HepG2 (cell line): ENCODE results near the gene ARHGEF12. TPM values are rescaled to one million over a fixed set of nuclear protein-coding genes. Genes with fewer than 3 reads are reported as not detected.

ENCODE experiments used
- ATAC-seq: fragments of 200-7000 bp; cut with Tn5 transposase; 3 replicates; pipeline ENCODE4 v1.9.1; 2020; ENCODE audit warnings: mild to moderate bottlenecking, moderate library complexity
- BruUV-seq: library from RNA; stranded (reverse); fragments of 400-500 nt; replicated peaks from 2 replicates; lab custom pipeline; 2021; lab: Mats Ljungman, UMichigan
- CTCF ChIA-PET: fragments of 300-600 bp; formaldehyde crosslinking; extraction: SDS; loops from one replicate; lab custom pipeline; 2021; ENCODE audit warnings: low total read pairs, inconsistent platforms, low intra/inter-chr PET ratio; lab: Yijun Ruan, JAX
- POLR2A ChIA-PET: fragments of 350-600 bp; sonication (Branson Sonifier 250); formaldehyde crosslinking; loops from one replicate; lab custom pipeline; 2020; ENCODE audit warnings: antibody characterized with exemption, inconsistent platforms; lab: Yijun Ruan, JAX
- DNase-seq: peaks from one replicate; pipeline ENCODE4 v3.0.0-alpha.2; 2015; ENCODE audit warnings: low spot score
- FAIRE-seq: peaks from 3 replicates; lab custom pipeline; 2011; peaks lifted over from hg19 to GRCh38; lab: Jason Lieb, UNC
- H2AFZ ChIP-seq: one replicate; pipeline ENCODE4 v1.6.1; 2011; ENCODE audit warnings: low read length, inconsistent platforms
- H3K27ac ChIP-seq: fragments of 300-600 bp; 3 replicates; pipeline ENCODE4 v1.8.0; 2011; ENCODE audit warnings: mixed run types, mild to moderate bottlenecking, mixed read lengths, low read length, inconsistent platforms; ENCODE audit not compliant: insufficient read depth; ENCODE audit errors: extremely low read length
- H3K27me3 ChIP-seq, 2 experiments: fragments of 200-600 bp in 1 of 2; 2 replicates in 1 of 2; 3 replicates in 1 of 2; pipeline versions ENCODE4 v1.6.0 to v1.8.0; 2011; ENCODE audit warnings: low read length in 2 of 2, mild to moderate bottlenecking in 2 of 2, moderate library complexity in 2 of 2, inconsistent platforms in 1 of 2; ENCODE audit not compliant: insufficient read depth in 2 of 2, control insufficient read depth in 1 of 2
- H3K36me3 ChIP-seq, 2 experiments: fragments of 200-600 bp in 1 of 2; replicated peaks in 1 of 2; 2 replicates in 1 of 2; 3 replicates in 1 of 2; pipeline versions ENCODE4 v1.5.1 to v1.8.0; 2011; ENCODE audit warnings: low read length in 2 of 2, inconsistent platforms in 1 of 2; ENCODE audit not compliant: insufficient read depth in 2 of 2, control insufficient read depth in 1 of 2
- H3K4me1 ChIP-seq: 2 replicates; pipeline ENCODE4 v1.5.1; 2012; ENCODE audit warnings: low read length, inconsistent platforms; ENCODE audit not compliant: insufficient read depth
- H3K4me2 ChIP-seq: 2 replicates; pipeline ENCODE4 v1.6.0; 2011; ENCODE audit warnings: low read depth, low read length, inconsistent platforms
- H3K4me3 ChIP-seq, 3 experiments: fragments of 200-600 bp in 1 of 3; sonication (generic), shearing (Covaris generic) in 1 of 3; replicated peaks in 1 of 3; 2 replicates each; pipeline ENCODE4 v1.5.1; 2011 to 2016; ENCODE audit warnings: low read length in 3 of 3, inconsistent platforms in 2 of 3, low read depth in 2 of 3, mild to moderate bottlenecking in 2 of 3, control low read depth in 1 of 3, mixed read lengths in 1 of 3; ENCODE audit not compliant: insufficient read depth in 1 of 3
- H3K79me2 ChIP-seq: one replicate; pipeline ENCODE4 v1.6.1; 2011; ENCODE audit warnings: low read length, inconsistent platforms; ENCODE audit not compliant: insufficient read depth
- H3K9ac ChIP-seq: 2 replicates; pipeline ENCODE4 v1.6.0; 2011; ENCODE audit warnings: mild to moderate bottlenecking, low read depth, low read length, inconsistent platforms; ENCODE audit not compliant: insufficient read depth
- H3K9me3 ChIP-seq: 2 replicates; pipeline ENCODE4 v1.5.1; 2012; ENCODE audit warnings: mild to moderate bottlenecking, low read length
- H4K20me1 ChIP-seq: 2 replicates; pipeline ENCODE4 v1.6.0; 2011; ENCODE audit warnings: inconsistent platforms, mild to moderate bottlenecking, low read length, moderate library complexity; ENCODE audit not compliant: insufficient read depth
- KAT2B ChIP-seq: fragments of 150-350 bp; IDR thresholded peaks from 2 replicates; pipeline ENCODE4 v1.6.1; 2014; ENCODE audit warnings: low read depth, low read length, borderline replicate concordance
- MLLT10 ChIP-seq: sonication (generic); formaldehyde crosslinking; IDR thresholded peaks from 2 replicates; pipeline ENCODE4 v1.4.0; 2020; ENCODE audit warnings: missing genetic modification reagents
- NR2C2 ChIP-seq: sonication (generic); formaldehyde crosslinking; IDR thresholded peaks from 2 replicates; pipeline ENCODE4 v1.4.0; 2020; ENCODE audit warnings: missing genetic modification reagents, mild to moderate bottlenecking, moderate library complexity, borderline replicate concordance
- REL ChIP-seq: sonication (generic); formaldehyde crosslinking; conservative IDR thresholded peaks from 2 replicates; pipeline ENCODE4 v1.8.0; 2022; ENCODE audit warnings: mild to moderate bottlenecking, missing genetic modification reagents, moderate library complexity
- ZNF17 ChIP-seq: sonication (generic); formaldehyde crosslinking; IDR thresholded peaks from 2 replicates; pipeline ENCODE4 v1.5.0; 2020; ENCODE audit warnings: mild to moderate bottlenecking, missing genetic modification reagents
- ZNF317 ChIP-seq: sonication (generic); formaldehyde crosslinking; IDR thresholded peaks from 2 replicates; pipeline ENCODE4 v1.5.0; 2020; ENCODE audit warnings: mild to moderate bottlenecking, missing genetic modification reagents
- ZNF326 ChIP-seq: sonication (generic); formaldehyde crosslinking; IDR thresholded peaks from 2 replicates; pipeline ENCODE4 v1.4.0; 2020; ENCODE audit warnings: missing genetic modification reagents, borderline replicate concordance
- ZNF510 ChIP-seq: sonication (generic); formaldehyde crosslinking; IDR thresholded peaks from 2 replicates; pipeline ENCODE4 v1.4.0; 2020; ENCODE audit warnings: low read depth, mild to moderate bottlenecking, missing genetic modification reagents
- WGBS: methylation state at CpG from one replicate; pipeline ENCODE4 v1.1.6; 2017; ENCODE audit warnings: low lambda C conversion rate; 5-methylcytosine and 5-hydroxymethylcytosine counted together
- in situ Hi-C: cut with HindIII; loops from 2 replicates; pipeline ENCODE4 v1.10.0; 2017; ENCODE audit warnings: low pct_unique_long_range_greater_than_20kb; ENCODE audit not compliant: extremely low pct_ligation_motif_present
- intact Hi-C: fragments of 100-400 bp; cut with micrococcal nuclease; formaldehyde crosslinking; loops from one replicate; pipeline ENCODE4 v1.10.0; 2022; ENCODE audit not compliant: unreplicated experiment
- polyA plus RNA-seq, 8 experiments: library from polyadenylated mRNA; depleted of rRNA in 3 of 8; stranded (reverse) in 7 of 8; unstranded in 1 of 8; fragments of >200 nt; fragmentation: Illumina TruSeq in 4 of 8; extraction: Trizol in 4 of 8; gene quantifications; 2 replicates each; pipeline versions ENCODE4 v1.2.1 to v1.2.3, GENCODE V29; 2011 to 2016; ENCODE audit warnings: low read depth in 4 of 8, missing spikeins in 1 of 8, mixed read lengths in 1 of 8; ENCODE audit not compliant: insufficient read depth in 1 of 8
- total RNA-seq, 5 experiments: library from RNA; depleted of rRNA; stranded (reverse); fragments of >200 nt; fragmentation: Illumina TruSeq; extraction: Trizol; gene quantifications; 2 replicates each; pipeline ENCODE4 v1.2.3, GENCODE V29; 2016; ENCODE audit warnings: low read depth in 1 of 5
- TF ChIP-seq, protein P1 (sequence below): sonication (generic); formaldehyde crosslinking; IDR thresholded peaks from 2 replicates; pipeline ENCODE4 v1.4.0; 2020; ENCODE audit warnings: missing genetic modification reagents, borderline replicate concordance
- TF ChIP-seq, protein P2 (sequence below): sonication (generic); formaldehyde crosslinking; IDR thresholded peaks from 2 replicates; pipeline ENCODE4 v1.4.0; 2020; ENCODE audit warnings: missing genetic modification reagents, mild to moderate bottlenecking, borderline replicate concordance
- TF ChIP-seq, protein P3 (sequence below): sonication (generic); formaldehyde crosslinking; IDR thresholded peaks from 2 replicates; pipeline ENCODE4 v1.4.0; 2020; ENCODE audit warnings: mild to moderate bottlenecking, missing genetic modification reagents, borderline replicate concordance

ARHGEF12 gene
- total and polyA plus RNA-seq, 2 of the 13 experiments (the other 11 are each of a cell fraction or from before 2014, with no cell fraction given) = 17.9 to 54.4 TPM

DNA sequence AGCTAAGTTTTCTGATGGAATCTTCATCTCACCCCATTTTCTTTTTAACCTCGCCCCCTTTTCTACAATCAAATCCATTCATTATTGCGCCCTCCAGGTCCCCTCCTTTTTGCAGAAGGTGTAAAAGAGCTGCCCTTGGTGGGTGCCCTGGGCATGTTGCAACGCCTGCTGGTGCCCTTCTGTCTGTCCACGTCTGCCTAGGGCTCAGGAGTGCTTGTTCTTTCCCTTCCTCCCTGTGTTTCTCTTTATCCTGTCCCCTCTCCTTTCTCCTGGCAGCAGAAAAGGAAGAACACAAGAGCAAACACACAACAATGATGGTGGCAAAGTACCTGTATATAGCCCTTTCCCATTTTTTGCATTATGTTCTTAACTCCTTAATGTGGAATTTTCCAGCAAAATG is 17.3 kb upstream of the ARHGEF12 start:
- Histone ChIP-seq H3K9ac (no peak overlapping the region), H3K27ac (no peak overlapping the region), H3K4me3 (no peak overlapping the region), H3K4me1 (peaks cover 13% of the 10 kb centered on the region; the same call in 1 of the 2 replicates), H4K20me1 (no peaks in the 10 kb centered on the region), H3K79me2 (no peaks in the 10 kb centered on the region), H2AFZ (no peak overlapping the region), H3K4me2 (no peak overlapping the region), H3K27me3 (peaks cover 0 to 28% of the 10 kb centered on the region in 2 experiments; a peak in 3 of 5 replicates), H3K36me3 (no peaks in the 10 kb centered on the region), H3K9me3 (no peaks in the 10 kb centered on the region)
- FAIRE-seq (no peak), ATAC-seq (no peak), DNase-seq (no peak)
- BruUV-seq = no TSS peak
- POLR2A ChIA-PET = no interaction called here
- CTCF ChIA-PET = no interaction called here
- intact Hi-C loops = no loop called here
- 24% methylated on average over 4 of the region's 4 CpGs for WGBS
- in situ Hi-C loops = no loop called here
- TF ChIP-seq, protein P1, sequence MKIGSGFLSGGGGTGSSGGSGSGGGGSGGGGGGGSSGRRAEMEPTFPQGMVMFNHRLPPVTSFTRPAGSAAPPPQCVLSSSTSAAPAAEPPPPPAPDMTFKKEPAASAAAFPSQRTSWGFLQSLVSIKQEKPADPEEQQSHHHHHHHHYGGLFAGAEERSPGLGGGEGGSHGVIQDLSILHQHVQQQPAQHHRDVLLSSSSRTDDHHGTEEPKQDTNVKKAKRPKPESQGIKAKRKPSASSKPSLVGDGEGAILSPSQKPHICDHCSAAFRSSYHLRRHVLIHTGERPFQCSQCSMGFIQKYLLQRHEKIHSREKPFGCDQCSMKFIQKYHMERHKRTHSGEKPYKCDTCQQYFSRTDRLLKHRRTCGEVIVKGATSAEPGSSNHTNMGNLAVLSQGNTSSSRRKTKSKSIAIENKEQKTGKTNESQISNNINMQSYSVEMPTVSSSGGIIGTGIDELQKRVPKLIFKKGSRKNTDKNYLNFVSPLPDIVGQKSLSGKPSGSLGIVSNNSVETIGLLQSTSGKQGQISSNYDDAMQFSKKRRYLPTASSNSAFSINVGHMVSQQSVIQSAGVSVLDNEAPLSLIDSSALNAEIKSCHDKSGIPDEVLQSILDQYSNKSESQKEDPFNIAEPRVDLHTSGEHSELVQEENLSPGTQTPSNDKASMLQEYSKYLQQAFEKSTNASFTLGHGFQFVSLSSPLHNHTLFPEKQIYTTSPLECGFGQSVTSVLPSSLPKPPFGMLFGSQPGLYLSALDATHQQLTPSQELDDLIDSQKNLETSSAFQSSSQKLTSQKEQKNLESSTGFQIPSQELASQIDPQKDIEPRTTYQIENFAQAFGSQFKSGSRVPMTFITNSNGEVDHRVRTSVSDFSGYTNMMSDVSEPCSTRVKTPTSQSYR (CRISPR knock-in tag) = no peak
- TF ChIP-seq NR2C2 (no peak), KAT2B (no peak), ZNF326 (CRISPR knock-in tag) (no peak), ZNF510 (no peak), MLLT10 (CRISPR knock-in tag) (no peak), ZNF317 (CRISPR knock-in tag) (no peak), ZNF17 (CRISPR knock-in tag) (no peak), REL (no peak)
- TF ChIP-seq, protein P2, sequence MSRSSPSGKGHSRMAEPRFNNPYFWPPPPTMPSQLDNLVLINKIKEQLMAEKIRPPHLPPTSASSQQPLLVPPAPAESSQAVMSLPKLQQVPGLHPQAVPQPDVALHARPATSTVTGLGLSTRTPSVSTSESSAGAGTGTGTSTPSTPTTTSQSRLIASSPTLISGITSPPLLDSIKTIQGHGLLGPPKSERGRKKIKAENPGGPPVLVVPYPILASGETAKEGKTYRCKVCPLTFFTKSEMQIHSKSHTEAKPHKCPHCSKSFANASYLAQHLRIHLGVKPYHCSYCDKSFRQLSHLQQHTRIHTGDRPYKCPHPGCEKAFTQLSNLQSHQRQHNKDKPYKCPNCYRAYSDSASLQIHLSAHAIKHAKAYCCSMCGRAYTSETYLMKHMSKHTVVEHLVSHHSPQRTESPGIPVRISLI = no peak
- TF ChIP-seq, protein P3, sequence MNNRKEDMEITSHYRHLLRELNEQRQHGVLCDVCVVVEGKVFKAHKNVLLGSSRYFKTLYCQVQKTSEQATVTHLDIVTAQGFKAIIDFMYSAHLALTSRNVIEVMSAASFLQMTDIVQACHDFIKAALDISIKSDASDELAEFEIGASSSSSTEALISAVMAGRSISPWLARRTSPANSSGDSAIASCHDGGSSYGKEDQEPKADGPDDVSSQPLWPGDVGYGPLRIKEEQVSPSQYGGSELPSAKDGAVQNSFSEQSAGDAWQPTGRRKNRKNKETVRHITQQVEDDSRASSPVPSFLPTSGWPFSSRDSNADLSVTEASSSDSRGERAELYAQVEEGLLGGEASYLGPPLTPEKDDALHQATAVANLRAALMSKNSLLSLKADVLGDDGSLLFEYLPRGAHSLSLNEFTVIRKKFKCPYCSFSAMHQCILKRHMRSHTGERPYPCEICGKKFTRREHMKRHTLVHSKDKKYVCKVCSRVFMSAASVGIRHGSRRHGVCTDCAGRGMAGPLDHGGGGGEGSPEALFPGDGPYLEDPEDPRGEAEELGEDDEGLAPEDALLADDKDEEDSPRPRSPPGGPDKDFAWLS (CRISPR knock-in tag) = no peak
